Tibial nerve (tissue), 3 donors: ENCODE measurements around the gene TNP1.

Experiments used
- CTCF ChIP-seq, 5 experiments: fragments of 200-600 bp in 3 of 5; fragments of 450-650 bp in 2 of 5; sonication (generic) in 3 of 5; IDR thresholded peaks; one replicate each; pipeline ENCODE4 v1.5.1; 2016 to 2019; ENCODE audit warnings: antibody characterized with exemption in 5 of 5, mild to moderate bottlenecking in 3 of 5, moderate library complexity in 2 of 5
- POLR2A ChIP-seq, 2 donors: fragments of 450-650 bp; IDR thresholded peaks; one replicate each; pipeline ENCODE4 v1.6.1; 2017; ENCODE audit warnings: antibody characterized with exemption in 2 of 2, mild to moderate bottlenecking in 2 of 2, moderate library complexity in 2 of 2

GRCh38 chr2:216905649-216906329, 45.9 kb upstream of the TNP1 start:
- TF ChIP-seq CTCF (IDR thresholded peaks at IDR 0.05) (no peak), POLR2A (IDR thresholded peaks at IDR 0.05) (no peak)
